ENCODE measurements around the gene CGRRF1. TPM values are rescaled to one million over a fixed set of nuclear protein-coding genes. Genes with fewer than 3 reads are reported as not detected.

CGRRF1 gene
- total and polyA plus RNA-seq, 2 of the 13 experiments (the other 11 are each of a cell fraction or from before 2014, with no cell fraction given) = 16.8 to 18.2 TPM

GRCh38 chr14:54488646-54489317, 20.9 kb upstream of the CGRRF1 start, which contains the start of gene GMFB (continued):
- TF ChIP-seq ZNF407 (CRISPR knock-in tag; IDR thresholded peaks at IDR 0.05; ENCODE audit: not compliant biosample characterization) (peak; percentile 57), PCBP2 (optimal IDR thresholded peaks at IDR 0.05; ENCODE audit: low read depth, low read length, poor library complexity, severe bottlenecking) (no peak), ZSCAN25 (CRISPR knock-in tag; IDR thresholded peaks at IDR 0.05) (0 out of 2 replicates have a peak, but pooled peaks have one; percentile 39), ZNF724P (CRISPR knock-in tag; IDR thresholded peaks at IDR 0.05; ENCODE audit: borderline replicate concordance) (no peak), MXD3 (CRISPR knock-in tag; IDR thresholded peaks at IDR 0.05) (peak; percentile 40; the same call in 1 of the 2 replicates), ARNTL (CRISPR knock-in tag; IDR thresholded peaks at IDR 0.05) (peak; percentile 93), NFATC3 (CRISPR knock-in tag; IDR thresholded peaks at IDR 0.05) (no peak), REST (IDR thresholded peaks at IDR 0.05; ENCODE audit: borderline replicate concordance in 1 of 2, low read depth in 1 of 2, low read length in 2 of 2) (peak in 1 of 2 experiments; percentile 53; a peak in 1 of 4 replicates), MEF2D (CRISPR knock-in tag; IDR thresholded peaks at IDR 0.05) (no peak)
- TF ChIP-seq, protein P1, sequence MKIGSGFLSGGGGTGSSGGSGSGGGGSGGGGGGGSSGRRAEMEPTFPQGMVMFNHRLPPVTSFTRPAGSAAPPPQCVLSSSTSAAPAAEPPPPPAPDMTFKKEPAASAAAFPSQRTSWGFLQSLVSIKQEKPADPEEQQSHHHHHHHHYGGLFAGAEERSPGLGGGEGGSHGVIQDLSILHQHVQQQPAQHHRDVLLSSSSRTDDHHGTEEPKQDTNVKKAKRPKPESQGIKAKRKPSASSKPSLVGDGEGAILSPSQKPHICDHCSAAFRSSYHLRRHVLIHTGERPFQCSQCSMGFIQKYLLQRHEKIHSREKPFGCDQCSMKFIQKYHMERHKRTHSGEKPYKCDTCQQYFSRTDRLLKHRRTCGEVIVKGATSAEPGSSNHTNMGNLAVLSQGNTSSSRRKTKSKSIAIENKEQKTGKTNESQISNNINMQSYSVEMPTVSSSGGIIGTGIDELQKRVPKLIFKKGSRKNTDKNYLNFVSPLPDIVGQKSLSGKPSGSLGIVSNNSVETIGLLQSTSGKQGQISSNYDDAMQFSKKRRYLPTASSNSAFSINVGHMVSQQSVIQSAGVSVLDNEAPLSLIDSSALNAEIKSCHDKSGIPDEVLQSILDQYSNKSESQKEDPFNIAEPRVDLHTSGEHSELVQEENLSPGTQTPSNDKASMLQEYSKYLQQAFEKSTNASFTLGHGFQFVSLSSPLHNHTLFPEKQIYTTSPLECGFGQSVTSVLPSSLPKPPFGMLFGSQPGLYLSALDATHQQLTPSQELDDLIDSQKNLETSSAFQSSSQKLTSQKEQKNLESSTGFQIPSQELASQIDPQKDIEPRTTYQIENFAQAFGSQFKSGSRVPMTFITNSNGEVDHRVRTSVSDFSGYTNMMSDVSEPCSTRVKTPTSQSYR (CRISPR knock-in tag; IDR thresholded peaks at IDR 0.05; ENCODE audit: borderline replicate concordance) = 0 out of 2 replicates have a peak, but pooled peaks have one; percentile 5
- TF ChIP-seq, protein P2, sequence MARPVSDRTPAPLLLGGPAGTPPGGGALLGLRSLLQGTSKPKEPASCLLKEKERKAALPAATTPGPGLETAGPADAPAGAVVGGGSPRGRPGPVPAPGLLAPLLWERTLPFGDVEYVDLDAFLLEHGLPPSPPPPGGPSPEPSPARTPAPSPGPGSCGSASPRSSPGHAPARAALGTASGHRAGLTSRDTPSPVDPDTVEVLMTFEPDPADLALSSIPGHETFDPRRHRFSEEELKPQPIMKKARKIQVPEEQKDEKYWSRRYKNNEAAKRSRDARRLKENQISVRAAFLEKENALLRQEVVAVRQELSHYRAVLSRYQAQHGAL (CRISPR knock-in tag; IDR thresholded peaks at IDR 0.05; ENCODE audit: not compliant biosample characterization) = no peak

All from HepG2 (cell line).